PC-9 (cell line): Measurements from ENCODE around the gene GCK. TPM values are rescaled to one million over a fixed set of nuclear protein-coding genes. Genes with fewer than 3 reads are reported as not detected.

Experiments
- BruUV-seq: library from RNA; stranded (reverse); fragments of 400-500 nt; replicated peaks from 2 replicates; lab custom pipeline; 2021; lab: Mats Ljungman, UMichigan
- CTCF ChIA-PET: fragments of 300-600 bp; sonication (Branson Sonifier 250); formaldehyde crosslinking; loops from one replicate; lab custom pipeline; 2022; ENCODE audit warnings: antibody characterized with exemption; lab: Charles Lee
- POLR2A ChIA-PET: fragments of 300-600 bp; sonication (Branson Sonifier 250); formaldehyde crosslinking; loops from one replicate; lab custom pipeline; 2022; ENCODE audit warnings: antibody characterized with exemption; ENCODE audit not compliant: unreplicated experiment; lab: Charles Lee
- DNase-seq, 2 experiments: peaks; one replicate each; pipeline versions ENCODE4 v3.0.0 to v3.0.0-alpha.2; 2015 to 2022; ENCODE audit warnings: mixed read lengths in 1 of 2
- H2AFZ ChIP-seq: fragments of 200-600 bp; sonication (generic); 2 replicates; pipeline ENCODE4 v1.8.1; 2017; ENCODE audit warnings: antibody characterized with exemption
- H3F3A ChIP-seq: fragments of 200-600 bp; sonication (generic); 2 replicates; pipeline ENCODE4 v1.8.1; 2017; ENCODE audit warnings: antibody characterized with exemption, mild to moderate bottlenecking, low read depth; ENCODE audit not compliant: insufficient read depth
- H3K27ac ChIP-seq: fragments of 200-600 bp; sonication (generic); 2 replicates; pipeline ENCODE4 v1.6.1; 2016; ENCODE audit warnings: mixed run types
- H3K27me3 ChIP-seq: fragments of 200-600 bp; sonication (generic); 2 replicates; pipeline ENCODE4 v1.6.1; 2016; ENCODE audit warnings: low read depth, mixed run types; ENCODE audit not compliant: insufficient read depth
- H3K36me3 ChIP-seq: fragments of 200-600 bp; sonication (generic); 2 replicates; pipeline ENCODE4 v1.6.1; 2016; ENCODE audit warnings: low read depth, mixed run types
- H3K4me1 ChIP-seq: fragments of 200-600 bp; sonication (generic); replicated peaks from 2 replicates; pipeline ENCODE4 v1.6.1; 2016; ENCODE audit warnings: mixed run types; ENCODE audit not compliant: insufficient read depth
- H3K4me2 ChIP-seq: fragments of 200-600 bp; sonication (generic); 2 replicates; pipeline ENCODE4 v1.6.1; 2017; ENCODE audit warnings: mixed run types
- H3K4me3 ChIP-seq: fragments of 200-600 bp; sonication (generic); 2 replicates; pipeline ENCODE4 v1.6.1; 2016; ENCODE audit warnings: mixed run types
- H3K79me2 ChIP-seq: fragments of 200-600 bp; sonication (generic); 2 replicates; pipeline ENCODE4 v1.6.1; 2017; ENCODE audit warnings: low read depth, mixed run types
- H3K9me2 ChIP-seq: fragments of 200-600 bp; sonication (generic); 2 replicates; pipeline ENCODE4 v1.8.1; 2017; ENCODE audit warnings: mild to moderate bottlenecking; ENCODE audit not compliant: insufficient read depth
- H3K9me3 ChIP-seq: fragments of 200-600 bp; sonication (generic); 2 replicates; pipeline ENCODE4 v1.8.1; 2016; ENCODE audit warnings: low read depth; ENCODE audit not compliant: insufficient read depth
- H4K20me1 ChIP-seq: fragments of 200-600 bp; sonication (generic); 2 replicates; pipeline ENCODE4 v1.8.1; 2017; ENCODE audit not compliant: insufficient read depth
- CTCF ChIP-seq: fragments of 200-600 bp; sonication (generic); conservative IDR thresholded peaks from 2 replicates; pipeline ENCODE4 v1.6.1; 2017; ENCODE audit warnings: mixed run types, antibody characterized with exemption, mild to moderate bottlenecking, moderate library complexity
- EZH2 ChIP-seq: fragments of 200-600 bp; sonication (generic); IDR thresholded peaks from 2 replicates; pipeline ENCODE4 v1.8.0; 2017; ENCODE audit warnings: antibody characterized with exemption, low read depth
- intact Hi-C: fragments of 100-400 bp; cut with micrococcal nuclease; formaldehyde crosslinking; loops from one replicate; pipeline ENCODE4 v1.10.0; 2022; ENCODE audit not compliant: unreplicated experiment
- total RNA-seq: library from RNA; stranded (reverse); gene quantifications from 2 replicates; pipeline ENCODE4 v1.2.3, GENCODE V29; 2021

Gene GCK
- total RNA-seq, 1 experiment from 2014 or later, result not detected

GRCh38 chr7:44222776-44223261, 33.6 kb upstream of the GCK start:
- Histone ChIP-seq H3K79me2 (no peaks in the 10 kb centered on the region), H3K27ac (no peak overlapping the region), H3F3A (no peaks in the 10 kb centered on the region), H4K20me1 (0 out of 2 replicates have a peak, but pooled peaks cover 4% of the 10 kb centered on the region), H3K36me3 (no peaks in the 10 kb centered on the region), H3K4me1 (no peaks in the 10 kb centered on the region), H3K4me2 (no peak overlapping the region), H2AFZ (no peak overlapping the region), H3K9me3 (no peaks in the 10 kb centered on the region), H3K27me3 (peaks cover 49% of the 10 kb centered on the region), H3K9me2 (no peaks in the 10 kb centered on the region), H3K4me3 (no peak overlapping the region)
- ChIA-PET POLR2A (interaction anchor here (0.6 kb wide), 1 partner anchor 659 kb away, joined by 7 read pairs; no protein-coding TSS in a partner anchor), CTCF (interaction anchor here (0.6 kb wide), 1 partner anchor 22 kb away, joined by 3 read pairs; the partner anchor contains the start of gene YKT6)
- BruUV-seq, result no TSS peak
- DNase-seq, result no peak
- intact Hi-C loops, result no loop called here
- TF ChIP-seq EZH2 (no peak), CTCF (no peak)

GRCh38 chr7:44222074-44222473, 32.8 kb upstream of the GCK start:
- TF ChIP-seq EZH2 (no peak), CTCF (no peak)
- intact Hi-C loops, result no loop called here
- H3K79me2 ChIP-seq, result no peaks in the 10 kb centered on the region
- H3F3A ChIP-seq, result no peaks in the 10 kb centered on the region
- POLR2A ChIA-PET, result no interaction called here
- DNase-seq, result peak in 1 of 2 experiments; percentile 2
- 0 out of 2 replicates have a peak, but pooled peaks cover 4% of the 10 kb centered on the region for H4K20me1 ChIP-seq
- H3K9me2 ChIP-seq, result no peaks in the 10 kb centered on the region
- H3K27ac ChIP-seq, result no peak overlapping the region
- H3K4me2 ChIP-seq, result no peak overlapping the region
- no peak overlapping the region for H3K4me3 ChIP-seq
- no peaks in the 10 kb centered on the region for H3K4me1 ChIP-seq
- CTCF ChIA-PET, result no interaction called here
- no peaks in the 10 kb centered on the region for H3K9me3 ChIP-seq
- H3K27me3 ChIP-seq, result peaks cover 48% of the 10 kb centered on the region
- BruUV-seq, result no TSS peak
- H2AFZ ChIP-seq, result no peak overlapping the region
- H3K36me3 ChIP-seq, result no peaks in the 10 kb centered on the region

- ChIA-PET CTCF (interaction anchor here (0.6 kb wide), 1 partner anchor 99 kb away, joined by 4 read pairs; no protein-coding TSS in a partner anchor), POLR2A (no interaction called here)
- DNase-seq, result no peak
- Histone ChIP-seq H3F3A (0 out of 2 replicates have a peak, but pooled peaks cover 4% of the 10 kb centered on the region), H3K9me3 (no peaks in the 10 kb centered on the region), H4K20me1 (0 out of 2 replicates have a peak, but pooled peaks cover 4% of the 10 kb centered on the region), H3K79me2 (no peaks in the 10 kb centered on the region), H3K9me2 (no peaks in the 10 kb centered on the region), H3K4me2 (peak overlapping the region; percentile 34), H3K27me3 (peaks cover 45% of the 10 kb centered on the region), H3K36me3 (no peaks in the 10 kb centered on the region), H2AFZ (no peak overlapping the region), H3K4me1 (no peaks in the 10 kb centered on the region), H3K27ac (no peak overlapping the region), H3K4me3 (no peak overlapping the region)
- no TSS peak for BruUV-seq
- TF ChIP-seq EZH2 (no peak), CTCF (no peak)
- intact Hi-C loops, result no loop called here
Observed at GRCh38 chr7:44221231-44221791, 32.1 kb upstream of the GCK start.
